ENCODE measurements around the gene ZNF423.

ZNF423 gene

GRCh38 chr16:49782405-49782804, 73.5 kb downstream of the ZNF423 start:
- no peak for TF ChIP-seq FOXP2 (optimal IDR thresholded peaks at IDR 0.05; ENCODE audit: borderline replicate concordance, extremely low read depth, extremely low read length, insufficient read depth)

- no peak for TF ChIP-seq POLR2AphosphoS5 (IDR thresholded peaks at IDR 0.05; ENCODE audit: low read depth, low read length)
- no peak for TF ChIP-seq FOXP2 (optimal IDR thresholded peaks at IDR 0.05; ENCODE audit: borderline replicate concordance, extremely low read depth, extremely low read length, insufficient read depth)
- no peak for TF ChIP-seq SIN3A (IDR thresholded peaks at IDR 0.05; ENCODE audit: borderline replicate concordance, insufficient read depth, low read length)
- TF ChIP-seq, protein P1, sequence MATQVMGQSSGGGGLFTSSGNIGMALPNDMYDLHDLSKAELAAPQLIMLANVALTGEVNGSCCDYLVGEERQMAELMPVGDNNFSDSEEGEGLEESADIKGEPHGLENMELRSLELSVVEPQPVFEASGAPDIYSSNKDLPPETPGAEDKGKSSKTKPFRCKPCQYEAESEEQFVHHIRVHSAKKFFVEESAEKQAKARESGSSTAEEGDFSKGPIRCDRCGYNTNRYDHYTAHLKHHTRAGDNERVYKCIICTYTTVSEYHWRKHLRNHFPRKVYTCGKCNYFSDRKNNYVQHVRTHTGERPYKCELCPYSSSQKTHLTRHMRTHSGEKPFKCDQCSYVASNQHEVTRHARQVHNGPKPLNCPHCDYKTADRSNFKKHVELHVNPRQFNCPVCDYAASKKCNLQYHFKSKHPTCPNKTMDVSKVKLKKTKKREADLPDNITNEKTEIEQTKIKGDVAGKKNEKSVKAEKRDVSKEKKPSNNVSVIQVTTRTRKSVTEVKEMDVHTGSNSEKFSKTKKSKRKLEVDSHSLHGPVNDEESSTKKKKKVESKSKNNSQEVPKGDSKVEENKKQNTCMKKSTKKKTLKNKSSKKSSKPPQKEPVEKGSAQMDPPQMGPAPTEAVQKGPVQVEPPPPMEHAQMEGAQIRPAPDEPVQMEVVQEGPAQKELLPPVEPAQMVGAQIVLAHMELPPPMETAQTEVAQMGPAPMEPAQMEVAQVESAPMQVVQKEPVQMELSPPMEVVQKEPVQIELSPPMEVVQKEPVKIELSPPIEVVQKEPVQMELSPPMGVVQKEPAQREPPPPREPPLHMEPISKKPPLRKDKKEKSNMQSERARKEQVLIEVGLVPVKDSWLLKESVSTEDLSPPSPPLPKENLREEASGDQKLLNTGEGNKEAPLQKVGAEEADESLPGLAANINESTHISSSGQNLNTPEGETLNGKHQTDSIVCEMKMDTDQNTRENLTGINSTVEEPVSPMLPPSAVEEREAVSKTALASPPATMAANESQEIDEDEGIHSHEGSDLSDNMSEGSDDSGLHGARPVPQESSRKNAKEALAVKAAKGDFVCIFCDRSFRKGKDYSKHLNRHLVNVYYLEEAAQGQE (IDR thresholded peaks at IDR 0.05; ENCODE audit: insufficient read depth in 1 of 2, low read depth in 2 of 2, low read length in 2 of 2): no peak
- TF ChIP-seq TAF1 (IDR thresholded peaks at IDR 0.05; ENCODE audit: borderline replicate concordance, insufficient read depth, low read length): no peak
Observed at GRCh38 chr16:49781401-49781800, 74.5 kb downstream of the ZNF423 start.

DNA sequence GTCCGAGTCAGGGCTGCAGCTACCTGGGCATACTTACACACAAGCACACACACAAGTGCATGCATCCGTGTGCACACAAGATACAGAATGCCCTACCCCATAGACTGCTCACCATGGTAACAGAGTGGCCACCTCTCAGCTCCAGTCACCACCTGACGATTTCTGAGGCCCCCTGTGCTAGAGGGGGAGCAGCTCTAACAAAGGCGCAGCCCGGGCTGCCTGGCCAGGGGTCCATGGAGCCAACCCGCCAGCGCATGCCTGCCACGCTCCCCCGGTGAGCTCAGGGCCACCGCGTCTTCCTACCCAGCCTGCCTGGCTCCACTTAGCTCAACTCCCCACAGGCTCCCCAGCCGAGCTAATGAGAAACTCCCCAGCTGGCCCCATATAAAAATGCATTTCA, 75.5 kb downstream of the ZNF423 start:
- TF ChIP-seq FOXP2 (optimal IDR thresholded peaks at IDR 0.05; ENCODE audit: borderline replicate concordance, extremely low read depth, extremely low read length, insufficient read depth) (no peak), TAF1 (IDR thresholded peaks at IDR 0.05; ENCODE audit: borderline replicate concordance, insufficient read depth, low read length) (no peak), SIN3A (IDR thresholded peaks at IDR 0.05; ENCODE audit: borderline replicate concordance, insufficient read depth, low read length) (no peak), POLR2AphosphoS5 (IDR thresholded peaks at IDR 0.05; ENCODE audit: low read depth, low read length) (no peak)
- TF ChIP-seq, protein P1 (IDR thresholded peaks at IDR 0.05; ENCODE audit: insufficient read depth in 1 of 2, low read depth in 2 of 2, low read length in 2 of 2): no peak

GRCh38 chr16:49779979-49780378, 75.9 kb downstream of the ZNF423 start:
- TF ChIP-seq TAF1 (IDR thresholded peaks at IDR 0.05; ENCODE audit: borderline replicate concordance, insufficient read depth, low read length): no peak
- no peak for TF ChIP-seq FOXP2 (optimal IDR thresholded peaks at IDR 0.05; ENCODE audit: borderline replicate concordance, extremely low read depth, extremely low read length, insufficient read depth)
- no peak for TF ChIP-seq POLR2AphosphoS5 (IDR thresholded peaks at IDR 0.05; ENCODE audit: low read depth, low read length)
- no peak for TF ChIP-seq SIN3A (IDR thresholded peaks at IDR 0.05; ENCODE audit: borderline replicate concordance, insufficient read depth, low read length)
- TF ChIP-seq, protein P1 (IDR thresholded peaks at IDR 0.05; ENCODE audit: insufficient read depth in 1 of 2, low read depth in 2 of 2, low read length in 2 of 2): no peak

- TF ChIP-seq SIN3A (IDR thresholded peaks at IDR 0.05; ENCODE audit: borderline replicate concordance, insufficient read depth, low read length): no peak
- no peak for TF ChIP-seq POLR2AphosphoS5 (IDR thresholded peaks at IDR 0.05; ENCODE audit: low read depth, low read length)
- TF ChIP-seq, protein P1 (IDR thresholded peaks at IDR 0.05; ENCODE audit: insufficient read depth in 1 of 2, low read depth in 2 of 2, low read length in 2 of 2): no peak
- no peak for TF ChIP-seq FOXP2 (optimal IDR thresholded peaks at IDR 0.05; ENCODE audit: borderline replicate concordance, extremely low read depth, extremely low read length, insufficient read depth)
- TF ChIP-seq TAF1 (IDR thresholded peaks at IDR 0.05; ENCODE audit: borderline replicate concordance, insufficient read depth, low read length): no peak
Observed at GRCh38 chr16:49778202-49778930, 77.5 kb downstream of the ZNF423 start.

All from PFSK-1 (cell line).